OCI-LY7 (cell line): ENCODE data around the gene VSX1. TPM values are rescaled to one million over a fixed set of nuclear protein-coding genes. Genes with fewer than 3 reads are reported as not detected.

Experiments used
- BruUV-seq: library from RNA; stranded (reverse); fragments of 400-500 nt; replicated peaks from 2 replicates; lab custom pipeline; 2021; lab: Mats Ljungman, UMichigan
- CTCF ChIA-PET: fragments of 300-600 bp; sonication (Branson Sonifier 250); formaldehyde crosslinking; loops from one replicate; lab custom pipeline; 2022; ENCODE audit warnings: antibody characterized with exemption; ENCODE audit not compliant: unreplicated experiment; lab: Charles Lee
- POLR2A ChIA-PET: fragments of 300-600 bp; sonication (Branson Sonifier 250); formaldehyde crosslinking; loops from one replicate; lab custom pipeline; 2022; ENCODE audit warnings: antibody characterized with exemption; lab: Charles Lee
- DNase-seq: peaks from one replicate; pipeline ENCODE4 v3.0.0-alpha.2; 2015; ENCODE audit warnings: low spot score
- H2AFZ ChIP-seq: fragments of 200-600 bp; sonication (generic), shearing (Covaris generic); 2 replicates; pipeline ENCODE4 v1.6.1; 2014; ENCODE audit warnings: mild to moderate bottlenecking, antibody characterized with exemption, low read length, moderate library complexity
- H3K27ac ChIP-seq: fragments of 200-600 bp; sonication (generic); 2 replicates; pipeline ENCODE4 v1.5.1; 2014; ENCODE audit warnings: mixed run types, low read depth, mild to moderate bottlenecking, moderate library complexity, low read length, inconsistent platforms; ENCODE audit not compliant: poor library complexity, severe bottlenecking
- H3K36me3 ChIP-seq: fragments of 200-600 bp; sonication (generic); 2 replicates; pipeline ENCODE4 v1.6.1; 2014; ENCODE audit warnings: mild to moderate bottlenecking, antibody characterized with exemption, low read length, moderate library complexity, mixed read lengths; ENCODE audit not compliant: insufficient read depth
- H3K4me1 ChIP-seq: fragments of 200-600 bp; sonication (generic); 2 replicates; pipeline ENCODE4 v1.5.1; 2014; ENCODE audit warnings: mild to moderate bottlenecking, low read length; ENCODE audit not compliant: insufficient read depth, poor library complexity, severe bottlenecking
- H3K4me2 ChIP-seq: fragments of 200-600 bp; sonication (generic); 2 replicates; pipeline ENCODE4 v1.6.1; 2014; ENCODE audit warnings: mild to moderate bottlenecking, low read length
- H3K4me3 ChIP-seq: fragments of 200-600 bp; sonication (generic); 2 replicates; pipeline ENCODE4 v1.5.1; 2014; ENCODE audit warnings: mild to moderate bottlenecking, low read depth, low read length; ENCODE audit not compliant: poor library complexity, severe bottlenecking
- H3K79me2 ChIP-seq: fragments of 200-600 bp; sonication (generic); 2 replicates; pipeline ENCODE4 v1.6.1; 2016; ENCODE audit warnings: low read depth, mild to moderate bottlenecking, low read length, moderate library complexity, mixed read lengths; ENCODE audit not compliant: insufficient read depth
- H3K9me2 ChIP-seq: fragments of 200-600 bp; sonication (generic); 2 replicates; pipeline ENCODE4 v1.6.1; 2016; ENCODE audit warnings: mild to moderate bottlenecking, low read length, mixed read lengths; ENCODE audit not compliant: insufficient read depth
- H3K9me3 ChIP-seq: fragments of 200-600 bp; sonication (generic); 2 replicates; pipeline ENCODE4 v1.6.1; 2014; ENCODE audit warnings: mild to moderate bottlenecking, mixed run types, low read length, mixed read lengths
- H4K20me1 ChIP-seq: fragments of 200-600 bp; sonication (generic); 2 replicates; pipeline ENCODE4 v1.6.1; 2014; ENCODE audit warnings: mild to moderate bottlenecking, antibody characterized with exemption, low read length, moderate library complexity, mixed read lengths; ENCODE audit not compliant: insufficient read depth
- EZH2phosphoT487 ChIP-seq: fragments of 200-600 bp; sonication (generic); IDR thresholded peaks from 2 replicates; pipeline ENCODE4 v1.6.1; 2018; ENCODE audit warnings: low read depth, borderline replicate concordance, mild to moderate bottlenecking, mixed run types, antibody characterized with exemption, low read length, moderate library complexity, mixed read lengths
- intact Hi-C: fragments of 100-400 bp; cut with micrococcal nuclease; formaldehyde crosslinking; loops from one replicate; pipeline ENCODE4 v1.10.0; 2022; ENCODE audit not compliant: unreplicated experiment
- total RNA-seq, 2 experiments: library from RNA; depleted of rRNA in 1 of 2; stranded (reverse); fragments of >200 nt in 1 of 2; shearing (Covaris generic) in 1 of 2; gene quantifications; 2 replicates each; pipeline ENCODE4 v1.2.3, GENCODE V29; 2014 to 2022
- TF ChIP-seq, protein P1 (sequence below): fragments of 200-600 bp; sonication (generic); conservative IDR thresholded peaks from 2 replicates; pipeline ENCODE4 v1.5.1; 2014; ENCODE audit warnings: mild to moderate bottlenecking, antibody characterized with exemption, low read length, moderate library complexity, mixed read lengths

The VSX1 gene
- total RNA-seq, 2 experiments from 2014 or later: not detected

DNA sequence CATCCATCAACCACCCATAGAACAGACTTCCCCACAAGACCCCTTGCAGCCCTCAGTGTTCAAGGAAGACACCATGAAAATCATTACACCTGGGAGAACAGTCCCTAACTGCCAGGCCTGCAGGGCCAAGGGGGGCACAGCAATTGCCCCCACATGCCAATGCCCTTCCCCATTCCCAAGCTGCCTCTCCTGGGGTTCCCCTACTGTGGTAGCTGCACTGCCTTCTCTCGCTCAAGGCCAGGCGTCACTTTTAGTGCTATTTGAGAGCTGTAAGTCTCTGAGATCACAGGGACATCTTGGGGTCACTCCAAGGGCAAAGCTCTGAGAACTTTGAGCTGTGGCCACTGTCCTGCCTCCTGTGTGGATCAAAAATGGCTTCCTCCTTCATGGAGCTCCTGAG, 18.0 kb downstream of the VSX1 start:
- Histone ChIP-seq H3K79me2 (no peaks in the 10 kb centered on the region), H3K27ac (no peak overlapping the region), H3K4me3 (no peak overlapping the region), H3K9me2 (no peaks in the 10 kb centered on the region), H3K4me2 (no peak overlapping the region), H3K9me3 (no peaks in the 10 kb centered on the region), H4K20me1 (no peaks in the 10 kb centered on the region), H2AFZ (no peak overlapping the region), H3K4me1 (no peaks in the 10 kb centered on the region), H3K36me3 (no peaks in the 10 kb centered on the region)
- BruUV-seq: no TSS peak
- ChIA-PET POLR2A (no interaction called here), CTCF (no interaction called here)
- DNase-seq: no peak
- TF ChIP-seq, protein P1, sequence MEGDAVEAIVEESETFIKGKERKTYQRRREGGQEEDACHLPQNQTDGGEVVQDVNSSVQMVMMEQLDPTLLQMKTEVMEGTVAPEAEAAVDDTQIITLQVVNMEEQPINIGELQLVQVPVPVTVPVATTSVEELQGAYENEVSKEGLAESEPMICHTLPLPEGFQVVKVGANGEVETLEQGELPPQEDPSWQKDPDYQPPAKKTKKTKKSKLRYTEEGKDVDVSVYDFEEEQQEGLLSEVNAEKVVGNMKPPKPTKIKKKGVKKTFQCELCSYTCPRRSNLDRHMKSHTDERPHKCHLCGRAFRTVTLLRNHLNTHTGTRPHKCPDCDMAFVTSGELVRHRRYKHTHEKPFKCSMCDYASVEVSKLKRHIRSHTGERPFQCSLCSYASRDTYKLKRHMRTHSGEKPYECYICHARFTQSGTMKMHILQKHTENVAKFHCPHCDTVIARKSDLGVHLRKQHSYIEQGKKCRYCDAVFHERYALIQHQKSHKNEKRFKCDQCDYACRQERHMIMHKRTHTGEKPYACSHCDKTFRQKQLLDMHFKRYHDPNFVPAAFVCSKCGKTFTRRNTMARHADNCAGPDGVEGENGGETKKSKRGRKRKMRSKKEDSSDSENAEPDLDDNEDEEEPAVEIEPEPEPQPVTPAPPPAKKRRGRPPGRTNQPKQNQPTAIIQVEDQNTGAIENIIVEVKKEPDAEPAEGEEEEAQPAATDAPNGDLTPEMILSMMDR: no peak
- no peak for TF ChIP-seq EZH2phosphoT487
- intact Hi-C loops: loop anchor here (10.0 kb wide), 2 partner anchors 111 to 231 kb away; no protein-coding TSS in a partner anchor

DNA sequence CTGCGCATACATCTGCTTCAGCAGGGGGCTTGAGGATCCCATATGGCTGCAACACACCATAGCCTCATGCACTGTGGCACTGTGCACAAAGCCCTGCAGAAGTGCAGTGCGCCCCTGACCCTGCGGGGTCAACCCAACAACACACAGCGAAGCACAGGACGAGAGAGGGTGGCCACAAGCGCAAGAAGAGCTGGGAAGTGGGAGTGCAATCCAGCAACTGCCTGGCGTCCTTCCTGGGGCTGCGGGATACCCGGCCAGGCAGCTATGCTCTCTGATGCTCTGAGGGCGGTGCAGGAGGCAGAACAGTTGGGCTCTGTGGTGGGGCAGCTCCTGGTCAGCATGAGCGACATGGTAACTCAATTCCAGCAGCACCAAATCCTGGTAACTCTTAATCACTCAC, 18.4 kb downstream of the VSX1 start:
- no peak overlapping the region for H2AFZ ChIP-seq
- H3K4me1 ChIP-seq: peaks cover 4% of the 10 kb centered on the region
- H3K4me3 ChIP-seq: no peak overlapping the region
- intact Hi-C loops: loop anchor here (10.0 kb wide), 2 partner anchors 111 to 231 kb away; no protein-coding TSS in a partner anchor
- no peak for DNase-seq
- ChIA-PET CTCF (no interaction called here), POLR2A (interaction anchor here (1.3 to 1.4 kb wide), 2 partner anchors 27 to 30 kb away, joined by 3 to 7 read pairs; no protein-coding TSS in a partner anchor)
- H3K79me2 ChIP-seq: no peaks in the 10 kb centered on the region
- BruUV-seq: no TSS peak
- no peak overlapping the region for H3K27ac ChIP-seq
- H3K9me2 ChIP-seq: no peaks in the 10 kb centered on the region
- H3K9me3 ChIP-seq: no peaks in the 10 kb centered on the region
- no peak overlapping the region for H3K4me2 ChIP-seq
- H4K20me1 ChIP-seq: no peaks in the 10 kb centered on the region
- TF ChIP-seq EZH2phosphoT487: no peak
- TF ChIP-seq, protein P1: no peak
- no peaks in the 10 kb centered on the region for H3K36me3 ChIP-seq

DNA sequence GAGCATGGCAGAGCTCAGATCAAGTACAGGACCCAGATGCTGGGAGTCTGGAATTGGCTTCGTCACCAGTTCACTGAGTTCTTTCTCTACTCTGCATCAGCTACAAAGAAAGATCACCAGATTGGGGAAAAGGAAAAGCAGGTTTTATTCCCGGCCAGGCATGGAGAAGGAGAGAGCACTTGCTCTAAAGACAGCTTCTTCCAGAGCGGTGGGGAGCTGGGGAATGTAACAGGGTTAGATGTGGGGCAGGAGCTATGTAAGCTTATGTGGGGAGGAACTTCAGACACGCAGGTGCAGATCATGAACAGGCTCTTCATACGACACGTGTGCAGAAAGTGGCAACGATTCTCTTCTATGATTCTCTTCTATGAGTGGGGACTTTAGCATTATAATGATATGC, 19.1 kb downstream of the VSX1 start:
- DNase-seq: no peak
- Histone ChIP-seq H3K9me3 (no peaks in the 10 kb centered on the region), H3K4me1 (peaks cover 11% of the 10 kb centered on the region), H3K4me2 (no peak overlapping the region), H3K79me2 (no peaks in the 10 kb centered on the region), H3K36me3 (no peaks in the 10 kb centered on the region), H3K4me3 (no peak overlapping the region), H3K27ac (no peak overlapping the region), H2AFZ (no peak overlapping the region), H3K9me2 (no peaks in the 10 kb centered on the region), H4K20me1 (no peaks in the 10 kb centered on the region)
- TF ChIP-seq EZH2phosphoT487: no peak
- TF ChIP-seq, protein P1: no peak
- BruUV-seq: no TSS peak
- CTCF ChIA-PET: interaction anchor here (1.0 kb wide), 1 partner anchor 54 kb away, joined by 3 read pairs; no protein-coding TSS in a partner anchor
- POLR2A ChIA-PET: interaction anchor here (1.3 to 1.4 kb wide), 2 partner anchors 26 to 29 kb away, joined by 3 to 7 read pairs; no protein-coding TSS in a partner anchor
- intact Hi-C loops: loop anchor here (10.0 kb wide), 2 partner anchors 112 to 232 kb away; no protein-coding TSS in a partner anchor
